B cell (primary cell): ENCODE measurements around the gene TULP1. TPM values are rescaled to one million over a fixed set of nuclear protein-coding genes. Genes with fewer than 3 reads are reported as not detected.

Experiments
- ATAC-seq: fragments of 200-7000 bp; cut with Tn5 transposase; one replicate; pipeline ENCODE4 v1.10.0; 2021; ENCODE audit warnings: low read depth, mild to moderate bottlenecking, moderate number of reproducible peaks, moderate library complexity
- CTCF ChIA-PET: fragments of 350-600 bp; sonication (Branson Sonifier 250); formaldehyde crosslinking; loops from one replicate; lab custom pipeline; 2021; ENCODE audit warnings: antibody characterized with exemption, inconsistent platforms; lab: Charles Lee
- POLR2A ChIA-PET: fragments of 350-600 bp; sonication (Branson Sonifier 250); formaldehyde crosslinking; loops from one replicate; lab custom pipeline; 2021; ENCODE audit warnings: antibody characterized with exemption; lab: Charles Lee
- DNase-seq: peaks from one replicate; pipeline ENCODE4 v3.0.0; 2013
- H2AFZ ChIP-seq: 2 replicates; pipeline ENCODE4 v1.6.1; 2012; ENCODE audit warnings: mild to moderate bottlenecking, low read depth, low read length; ENCODE audit not compliant: insufficient read depth, poor library complexity, severe bottlenecking
- H3K27ac ChIP-seq, 2 donors: 1 replicate in 1 of 2; 2 replicates in 1 of 2; pipeline ENCODE4 v1.5.1; 2012 to 2013; ENCODE audit warnings: low read length in 2 of 2, mild to moderate bottlenecking in 2 of 2, moderate library complexity in 1 of 2
- H3K27me3 ChIP-seq, 4 experiments: fragments of 200-600 bp in 1 of 4; sonication (generic) in 1 of 4; replicated peaks in 1 of 4; 1 replicate in 2 of 4; 2 replicates in 2 of 4; pipeline versions ENCODE4 v1.6.1 to v1.7.0; 2013 to 2016; ENCODE audit warnings: low read length in 3 of 4, mild to moderate bottlenecking in 2 of 4, mixed read lengths in 1 of 4, moderate library complexity in 1 of 4; ENCODE audit not compliant: insufficient read depth in 4 of 4, control insufficient read depth in 3 of 4; ENCODE audit errors: control extremely low read depth in 1 of 4
- H3K36me3 ChIP-seq, 2 experiments: replicated peaks in 1 of 2; 1 replicate in 1 of 2; 2 replicates in 1 of 2; pipeline versions ENCODE4 v1.6.1 to v1.7.1; 2013; ENCODE audit warnings: low read length in 1 of 2; ENCODE audit not compliant: insufficient read depth in 2 of 2, control insufficient read depth in 1 of 2; ENCODE audit errors: control extremely low read depth in 1 of 2, extremely low read depth in 1 of 2
- H3K4me1 ChIP-seq, 2 donors: fragments of 200-600 bp in 1 of 2; sonication (generic) in 1 of 2; 1 replicate in 1 of 2; 2 replicates in 1 of 2; pipeline versions ENCODE4 v1.5.1 to v1.6.1; 2013 to 2017; ENCODE audit warnings: low read length in 2 of 2; ENCODE audit not compliant: control insufficient read depth in 2 of 2, insufficient read depth in 2 of 2
- H3K4me2 ChIP-seq: replicated peaks from 2 replicates; pipeline ENCODE3; 2012; ENCODE audit warnings: mild to moderate bottlenecking, low read depth, low read length; ENCODE audit not compliant: poor library complexity, severe bottlenecking
- H3K4me3 ChIP-seq, 5 experiments: fragments of 200-600 bp in 1 of 5; sonication (generic) in 1 of 5; 1 replicate in 3 of 5; 2 replicates in 2 of 5; pipeline versions ENCODE4 v1.5.1 to v1.7.0; 2011 to 2016; ENCODE audit warnings: low read length in 4 of 5, mild to moderate bottlenecking in 4 of 5, low read depth in 2 of 5, control low read depth in 1 of 5, moderate library complexity in 1 of 5; ENCODE audit not compliant: insufficient read depth in 1 of 5; ENCODE audit errors: control extremely low read depth in 1 of 5, extremely low read depth in 1 of 5
- H3K79me2 ChIP-seq: fragments of 200-600 bp; sonication (generic); one replicate; pipeline ENCODE4 v1.6.0; 2016; ENCODE audit warnings: low read length; ENCODE audit not compliant: control insufficient read depth, insufficient read depth
- H3K9ac ChIP-seq: fragments of 200-600 bp; sonication (generic); 2 replicates; pipeline ENCODE4 v1.6.1; 2017; ENCODE audit warnings: mild to moderate bottlenecking, low read length, moderate library complexity
- H3K9me3 ChIP-seq, 3 donors: one replicate each; pipeline versions ENCODE4 v1.6.1 to v1.7.1; 2013; ENCODE audit warnings: low read length in 2 of 3; ENCODE audit not compliant: control insufficient read depth in 2 of 3, insufficient read depth in 1 of 3; ENCODE audit errors: control extremely low read depth in 1 of 3
- H4K20me1 ChIP-seq: 2 replicates; pipeline ENCODE4 v1.6.0; 2012; ENCODE audit warnings: mild to moderate bottlenecking, low read length; ENCODE audit not compliant: insufficient read depth, control insufficient read depth, poor library complexity, severe bottlenecking
- H3K27ac Mint-ChIP-seq: one replicate; pipeline ENCODE4 v1.8.0; 2021; ENCODE audit warnings: mixed read lengths
- H3K27me3 Mint-ChIP-seq: one replicate; pipeline ENCODE4 v1.8.0; 2021; ENCODE audit warnings: mixed read lengths
- H3K4me1 Mint-ChIP-seq: one replicate; pipeline ENCODE4 v1.8.0; 2021; ENCODE audit warnings: mixed read lengths
- H3K4me3 Mint-ChIP-seq: one replicate; pipeline ENCODE4 v1.8.0; 2021; ENCODE audit warnings: mixed read lengths
- H3K9me3 Mint-ChIP-seq: one replicate; pipeline ENCODE4 v1.8.0; 2022; ENCODE audit warnings: mixed read lengths; ENCODE audit not compliant: insufficient read depth
- CTCF ChIP-seq: fragments of 200-600 bp; IDR thresholded peaks from one replicate; pipeline ENCODE4 v1.8.0; 2022; ENCODE audit warnings: antibody characterized with exemption, mild to moderate bottlenecking
- EZH2 ChIP-seq: IDR thresholded peaks from 2 replicates; pipeline ENCODE4 v1.6.1; 2012; ENCODE audit warnings: borderline replicate concordance, low read depth, mild to moderate bottlenecking, moderate library complexity, low read length; ENCODE audit not compliant: insufficient read depth, poor library complexity, severe bottlenecking
- WGBS: methylation state at CpG from one replicate; pipeline ENCODE4 v1.1.5; 2013; ENCODE audit warnings: missing lambda C conversion rate; ENCODE audit not compliant: insufficient coverage; 5-methylcytosine and 5-hydroxymethylcytosine counted together
- intact Hi-C: fragments of 100-400 bp; cut with micrococcal nuclease; formaldehyde crosslinking; loops from one replicate; pipeline ENCODE4 v1.10.0; 2022
- polyA plus RNA-seq: library from polyadenylated mRNA; depleted of rRNA; stranded (reverse); fragments of >200 nt; gene quantifications from 2 replicates; pipeline ENCODE4 v1.2.3, GENCODE V29; 2012
- total RNA-seq, 2 donors: library from RNA; stranded (reverse); fragments of 120-200 nt in 1 of 2; gene quantifications; 1 replicate in 1 of 2; 2 replicates in 1 of 2; pipeline versions ENCODE4 v1.2.3 to v1.2.4, GENCODE V29; 2013 to 2022

TULP1 gene
- total and polyA plus RNA-seq, 2 donors (not counting 1 experiment from before 2014, with no cell fraction given): not detected

- 36% methylated on average over 25 of the region's 32 CpGs for WGBS
- DNase-seq (peak; percentile 80), ATAC-seq (peak; percentile 92)
- Histone ChIP-seq H3K9me3 (no peaks in the 10 kb centered on the region), H3K4me1 (peaks cover 3 to 9% of the 10 kb centered on the region in 2 donors), H4K20me1 (no peaks in the 10 kb centered on the region), H3K79me2 (no peaks in the 10 kb centered on the region), H3K27me3 (peaks cover 0 to 5% (median 0%) of the 10 kb centered on the region in 4 experiments), H3K36me3 (no peaks in the 10 kb centered on the region), H3K4me3 (peak overlapping the region; percentile 14 to 50 (median 41)), H3K4me2 (peak overlapping the region; percentile 61), H3K9ac (peak overlapping the region; percentile 48), H2AFZ (peak overlapping the region; percentile 74), H3K27ac (no peak overlapping the region)
- ChIA-PET POLR2A (interaction anchor here (0.5 kb wide), 1 partner anchor 144 kb away, joined by 3 read pairs; no protein-coding TSS in a partner anchor), CTCF (interaction anchor here (0.8 to 10.6 kb wide), 11 partner anchors 10 to 224 kb away, joined by 3 to 119 read pairs (median 3); partner anchors contain the start of genes ARMC12 and TEAD3)
- Mint-ChIP-seq H3K27me3 (no peaks in the 10 kb centered on the region), H3K4me3 (peak overlapping the region; percentile 77), H3K27ac (no peak overlapping the region), H3K9me3 (no peaks in the 10 kb centered on the region), H3K4me1 (peaks cover 9% of the 10 kb centered on the region)
- intact Hi-C loops: loop anchor here (2.0 kb wide), 2 partner anchors 60 to 572 kb away; no protein-coding TSS in a partner anchor
- TF ChIP-seq CTCF: peak; percentile 98
- TF ChIP-seq EZH2: no peak
Observed at GRCh38 chr6:35522660-35523658, 10.3 kb upstream of the TULP1 start.
